ENCODE measurements around the gene MINDY1.
A peak's percentile ranks its signal among the peaks of the same experiment; 100 is the strongest.

DNA sequence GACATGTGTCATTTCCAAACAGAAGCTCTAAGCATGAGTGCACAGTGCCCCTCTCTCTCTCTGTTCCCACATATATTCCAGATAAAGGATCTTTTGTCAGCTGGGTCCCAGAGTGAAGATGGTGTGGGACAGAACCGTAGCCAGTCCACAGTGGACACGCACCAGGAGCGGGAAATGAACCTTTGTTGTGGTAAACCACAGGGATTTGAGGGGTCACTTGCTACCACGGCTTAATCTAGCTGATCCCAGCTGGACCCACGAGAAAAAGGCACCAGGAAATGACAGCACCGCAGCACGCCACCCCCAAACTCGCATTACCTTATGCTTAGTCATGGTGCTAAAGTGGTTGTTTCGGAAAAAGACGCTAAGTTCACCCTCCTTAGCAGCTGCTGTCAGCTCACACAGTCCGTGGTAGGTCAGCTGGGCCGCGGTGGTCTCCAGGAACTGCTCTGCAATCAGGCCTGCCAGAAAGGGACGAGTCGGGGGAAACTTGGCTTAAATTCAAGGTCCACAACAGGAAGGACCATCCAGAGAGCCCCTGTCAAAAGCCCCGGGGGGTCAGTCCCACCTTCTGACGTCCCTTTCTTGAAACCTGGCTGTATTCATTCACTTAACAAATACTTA, 7.5 kb downstream of the MINDY1 start:
- TF ChIP-seq CTCF (IDR thresholded peaks at IDR 0.05 in 2 of 3, conservative IDR thresholded peaks at IDR 0.05 in 1 of 3; ENCODE audit: insufficient read depth in 2 of 3, low read depth in 1 of 3, low read length in 3 of 3), result no peak
- no peak for TF ChIP-seq ZNF707 (CRISPR knock-in tag; conservative IDR thresholded peaks at IDR 0.05)
- peak; percentile 21; the same call in 1 of the 2 replicates for TF ChIP-seq ELF4 (CRISPR knock-in tag; IDR thresholded peaks at IDR 0.05)
- TF ChIP-seq MXI1 (IDR thresholded peaks at IDR 0.05; ENCODE audit: low read depth, low read length), result no peak
- TF ChIP-seq HDAC6 (IDR thresholded peaks at IDR 0.05; ENCODE audit: low read depth, low read length), result no peak

All from K562 (cell line).